HUES6 (cell line): ENCODE measurements around the gene REN.

Experiments
- H3K27ac ChIP-seq: 2 replicates; pipeline ENCODE4 v1.7.0; 2013; ENCODE audit warnings: low read depth, mild to moderate bottlenecking, low read length, inconsistent platforms
- H3K27me3 ChIP-seq: 2 replicates; pipeline ENCODE4 v1.6.1; 2013; ENCODE audit warnings: low read length; ENCODE audit not compliant: control insufficient read depth, insufficient read depth
- H3K36me3 ChIP-seq: 2 replicates; pipeline ENCODE4 v1.6.1; 2013; ENCODE audit warnings: low read length; ENCODE audit not compliant: control insufficient read depth, insufficient read depth
- H3K4me1 ChIP-seq: 2 replicates; pipeline ENCODE4 v1.6.1; 2013; ENCODE audit warnings: low read length; ENCODE audit not compliant: control insufficient read depth, insufficient read depth
- H3K4me3 ChIP-seq: 2 replicates; pipeline ENCODE4 v1.5.1; 2013; ENCODE audit warnings: low read depth, low read length
- H3K9ac ChIP-seq: one replicate; pipeline ENCODE4 v1.6.1; 2013; ENCODE audit warnings: mild to moderate bottlenecking, low read length
- H3K9me3 ChIP-seq: 2 replicates; pipeline ENCODE4 v1.6.1; 2013; ENCODE audit warnings: low read depth, low read length; ENCODE audit not compliant: control insufficient read depth, insufficient read depth

REN gene

DNA sequence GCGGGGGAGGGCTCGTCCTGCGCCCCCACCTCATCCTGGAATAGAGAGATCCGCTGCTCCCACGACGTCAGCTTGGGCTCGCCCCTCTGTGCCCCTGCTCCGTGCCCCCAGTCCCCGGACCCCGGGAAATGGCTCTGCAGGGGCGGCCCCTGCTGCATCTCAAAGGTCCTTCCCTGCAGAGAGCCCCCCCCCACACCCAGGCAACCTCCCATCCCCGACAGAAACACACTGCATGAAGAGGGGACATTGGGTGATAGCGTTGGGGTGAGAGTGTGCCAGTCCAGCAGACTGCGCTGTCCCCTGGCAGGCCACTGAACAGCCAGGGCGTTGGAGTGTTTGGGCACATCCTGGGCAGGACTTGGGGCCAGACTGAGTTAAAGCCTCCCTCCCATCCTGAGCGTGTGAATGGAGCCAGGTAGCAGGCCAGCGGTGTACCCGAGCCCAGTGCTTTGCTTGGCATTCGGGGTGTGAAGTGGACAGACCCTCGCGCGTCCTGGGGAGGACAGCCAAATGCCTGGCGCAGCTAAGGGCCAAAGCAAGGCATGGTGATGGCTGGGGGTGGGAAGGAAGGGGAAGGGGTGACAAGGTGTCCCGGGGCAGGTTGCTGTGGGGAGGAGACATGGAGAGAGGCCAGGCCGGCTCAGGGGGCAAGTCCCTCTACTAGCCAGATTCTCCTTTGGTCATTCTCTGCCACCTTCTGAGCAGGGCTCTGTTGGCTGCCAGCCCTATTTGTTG is 13.7 kb downstream of the REN start:
- Histone ChIP-seq H3K36me3 (no peaks in the 10 kb centered on the region), H3K4me3 (peak overlapping the region; percentile 81), H3K9ac (peak overlapping the region; percentile 70), H3K27me3 (peaks cover 11% of the 10 kb centered on the region), H3K27ac (no peak overlapping the region; the same call in 1 of the 2 replicates), H3K9me3 (no peaks in the 10 kb centered on the region), H3K4me1 (peaks cover 25% of the 10 kb centered on the region)

DNA sequence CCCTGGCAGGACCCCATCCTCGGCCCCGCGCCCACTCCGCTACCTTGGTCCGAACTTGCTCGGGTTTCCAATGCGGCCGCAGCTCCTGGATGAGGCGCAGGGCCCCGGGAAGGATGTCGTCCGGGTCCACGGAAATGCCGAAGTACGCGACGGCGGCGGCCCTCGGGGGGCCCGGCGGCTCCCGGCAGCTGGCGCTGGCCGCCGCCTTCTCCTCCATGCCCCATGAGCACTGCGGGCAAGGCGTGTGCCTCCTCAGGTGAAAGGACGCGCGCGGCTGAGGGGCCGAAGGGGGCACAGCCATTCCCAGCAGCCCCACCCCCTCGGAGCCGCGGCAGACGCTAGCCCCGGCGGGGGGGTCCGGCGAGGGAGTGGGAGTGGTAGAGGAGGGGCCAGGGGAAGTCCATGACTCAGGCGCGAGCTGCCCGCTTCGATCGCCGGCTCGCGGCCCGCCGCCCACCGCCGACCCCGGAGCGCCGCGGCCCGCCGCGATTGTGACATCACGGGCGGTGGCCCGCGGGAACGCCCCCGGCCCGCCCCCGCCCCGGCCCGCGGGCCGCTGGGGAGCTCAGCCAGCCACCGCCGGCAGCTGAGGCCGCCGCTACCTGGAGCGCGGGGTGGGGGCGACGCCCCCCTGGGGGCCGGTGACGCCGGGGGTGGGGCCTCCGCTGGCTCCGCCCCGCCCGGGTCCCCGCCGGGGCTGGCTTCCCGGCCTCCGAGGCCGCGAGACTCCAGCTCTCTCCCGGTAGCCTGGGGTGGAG is 14.4 kb downstream of the REN start, which contains the start of gene ETNK2:
Gene ETNK2, minus strand, starts transcription at position 493 of the 758 bp plus-strand sequence. Its CDS starts 192 bp downstream, at position 301.
- Histone ChIP-seq H3K9ac (peak within 1 kb of the TSS; percentile 70), H3K27me3 (peaks cover 11% of the 10 kb centered on the region), H3K4me3 (peak within 1 kb of the TSS; percentile 81), H3K36me3 (no peaks in the 10 kb centered on the region), H3K9me3 (no peaks in the 10 kb centered on the region), H3K27ac (no peak within 1 kb of the TSS; the same call in 1 of the 2 replicates), H3K4me1 (peaks cover 32% of the 10 kb centered on the region)

DNA sequence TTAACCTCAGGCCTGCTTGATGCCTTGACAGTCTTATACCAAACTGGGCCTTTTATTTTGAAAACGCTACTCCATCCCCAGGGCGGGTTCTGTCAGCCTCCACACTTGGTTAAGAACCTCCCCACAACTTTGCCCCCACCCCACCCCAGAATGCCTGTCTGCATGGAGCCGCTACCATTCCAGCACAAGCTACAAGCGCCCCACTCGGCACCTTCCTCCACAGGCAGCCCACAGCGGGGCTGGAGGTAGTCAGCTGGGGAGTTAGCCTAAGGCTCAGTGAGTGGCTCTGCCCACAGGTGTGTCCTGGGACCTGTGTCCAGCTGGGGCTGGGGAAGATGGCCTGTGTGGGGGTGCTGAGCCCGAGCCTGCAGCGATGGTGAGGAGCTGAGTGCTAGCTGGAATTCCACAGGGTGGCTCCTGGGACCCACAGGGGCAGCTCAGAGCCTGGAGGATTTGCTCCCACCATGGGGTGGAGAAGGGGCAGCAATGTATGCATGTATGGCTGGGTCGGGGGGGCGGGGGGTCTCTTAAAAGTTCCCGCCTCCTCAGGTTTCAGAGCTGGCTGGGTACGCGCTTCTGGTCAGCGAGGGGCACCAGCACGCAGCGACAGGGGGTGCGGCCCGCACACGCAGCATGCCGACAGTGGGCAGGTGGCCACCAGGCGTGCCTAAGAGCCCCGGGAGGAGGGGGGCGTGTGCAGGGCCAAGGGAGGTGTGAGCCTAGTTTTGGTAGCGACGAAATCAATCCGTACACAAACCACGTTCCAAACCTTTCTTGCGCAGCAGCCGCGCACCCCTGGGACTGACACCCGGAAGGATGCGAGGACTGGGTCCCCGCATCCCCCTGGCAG is 15.2 kb downstream of the REN start:
- peak overlapping the region; percentile 81 for H3K4me3 ChIP-seq
- peak overlapping the region; percentile 66 for H3K9ac ChIP-seq
- H3K27me3 ChIP-seq: peaks cover 11% of the 10 kb centered on the region
- no peaks in the 10 kb centered on the region for H3K9me3 ChIP-seq
- H3K27ac ChIP-seq: no peak overlapping the region
- no peaks in the 10 kb centered on the region for H3K36me3 ChIP-seq
- peaks cover 35% of the 10 kb centered on the region for H3K4me1 ChIP-seq

DNA sequence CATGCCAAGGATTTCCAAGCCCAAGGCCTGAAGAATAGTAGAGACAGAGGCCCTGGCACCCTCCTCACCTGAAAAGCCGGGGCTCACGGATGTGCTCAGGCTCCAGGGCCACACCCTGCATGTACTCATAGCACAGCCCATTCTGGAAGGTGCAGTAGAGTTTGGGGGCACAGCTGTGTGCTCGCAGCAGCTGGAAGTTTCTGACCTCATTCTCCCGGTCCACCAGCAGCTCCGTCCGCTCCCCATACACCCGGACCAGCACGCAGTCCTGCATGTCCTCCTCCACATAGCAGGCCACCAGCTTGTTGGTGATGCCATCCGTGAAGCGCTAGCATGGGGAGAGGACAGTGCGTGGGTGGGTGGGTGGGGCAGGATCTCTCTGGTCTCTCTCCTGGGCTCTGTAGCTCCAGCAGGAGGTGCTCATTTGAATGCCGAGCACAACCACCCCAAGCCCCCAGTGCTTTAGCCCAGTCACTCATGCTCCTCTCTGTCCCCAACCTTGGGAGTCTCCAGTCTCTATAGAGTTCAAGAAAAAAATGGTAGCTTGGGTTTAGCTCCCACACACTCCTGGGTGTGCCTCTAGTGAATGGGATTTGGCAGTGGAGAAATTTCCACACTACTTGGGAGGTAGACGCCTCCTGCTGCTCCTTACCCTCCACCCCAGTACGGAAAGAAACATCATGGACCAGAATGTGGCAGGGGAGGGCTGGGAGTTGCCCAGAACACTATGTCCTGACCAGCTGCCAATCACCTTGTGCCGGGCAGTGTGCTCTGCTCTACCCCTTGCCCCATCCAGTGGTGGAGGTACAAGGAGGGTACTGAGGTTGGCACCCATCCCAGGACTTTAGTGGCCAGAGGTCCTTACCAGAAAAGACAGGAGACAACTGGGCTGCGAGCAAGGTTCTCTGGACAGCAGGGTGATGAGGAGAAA is 16.2 kb downstream of the REN start:
- no peak overlapping the region for H3K27ac ChIP-seq
- peak overlapping the region; percentile 81; the same call in 1 of the 2 replicates for H3K4me3 ChIP-seq
- H3K36me3 ChIP-seq: no peaks in the 10 kb centered on the region
- H3K9me3 ChIP-seq: no peaks in the 10 kb centered on the region
- H3K27me3 ChIP-seq: peaks cover 11% of the 10 kb centered on the region
- H3K4me1 ChIP-seq: peaks cover 35% of the 10 kb centered on the region
- H3K9ac ChIP-seq: no peak overlapping the region

DNA sequence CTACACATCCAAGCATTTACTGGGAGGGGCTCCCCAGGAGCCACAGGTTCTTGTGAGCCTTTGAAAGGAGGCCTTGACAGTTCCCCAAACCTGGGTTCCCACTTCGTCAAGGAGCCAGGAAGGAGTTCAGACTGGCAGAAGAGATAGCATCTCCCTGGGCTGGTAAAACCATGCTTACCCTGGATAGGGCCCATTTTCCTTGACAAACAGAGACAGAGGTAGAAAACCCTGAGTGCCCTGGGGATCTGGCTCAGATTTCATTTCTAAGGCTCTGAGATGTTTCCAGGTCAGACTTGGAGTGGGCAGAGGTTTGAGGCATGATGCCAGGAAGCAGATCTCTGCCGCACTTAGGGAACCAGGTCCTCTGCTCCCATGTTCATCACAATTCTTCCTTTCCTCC is 17.0 kb downstream of the REN start:
- no peak overlapping the region for H3K4me3 ChIP-seq
- peaks cover 11% of the 10 kb centered on the region for H3K27me3 ChIP-seq
- H3K36me3 ChIP-seq: no peaks in the 10 kb centered on the region
- H3K9me3 ChIP-seq: no peaks in the 10 kb centered on the region
- no peak overlapping the region for H3K27ac ChIP-seq
- H3K4me1 ChIP-seq: peaks cover 35% of the 10 kb centered on the region
- H3K9ac ChIP-seq: no peak overlapping the region

DNA sequence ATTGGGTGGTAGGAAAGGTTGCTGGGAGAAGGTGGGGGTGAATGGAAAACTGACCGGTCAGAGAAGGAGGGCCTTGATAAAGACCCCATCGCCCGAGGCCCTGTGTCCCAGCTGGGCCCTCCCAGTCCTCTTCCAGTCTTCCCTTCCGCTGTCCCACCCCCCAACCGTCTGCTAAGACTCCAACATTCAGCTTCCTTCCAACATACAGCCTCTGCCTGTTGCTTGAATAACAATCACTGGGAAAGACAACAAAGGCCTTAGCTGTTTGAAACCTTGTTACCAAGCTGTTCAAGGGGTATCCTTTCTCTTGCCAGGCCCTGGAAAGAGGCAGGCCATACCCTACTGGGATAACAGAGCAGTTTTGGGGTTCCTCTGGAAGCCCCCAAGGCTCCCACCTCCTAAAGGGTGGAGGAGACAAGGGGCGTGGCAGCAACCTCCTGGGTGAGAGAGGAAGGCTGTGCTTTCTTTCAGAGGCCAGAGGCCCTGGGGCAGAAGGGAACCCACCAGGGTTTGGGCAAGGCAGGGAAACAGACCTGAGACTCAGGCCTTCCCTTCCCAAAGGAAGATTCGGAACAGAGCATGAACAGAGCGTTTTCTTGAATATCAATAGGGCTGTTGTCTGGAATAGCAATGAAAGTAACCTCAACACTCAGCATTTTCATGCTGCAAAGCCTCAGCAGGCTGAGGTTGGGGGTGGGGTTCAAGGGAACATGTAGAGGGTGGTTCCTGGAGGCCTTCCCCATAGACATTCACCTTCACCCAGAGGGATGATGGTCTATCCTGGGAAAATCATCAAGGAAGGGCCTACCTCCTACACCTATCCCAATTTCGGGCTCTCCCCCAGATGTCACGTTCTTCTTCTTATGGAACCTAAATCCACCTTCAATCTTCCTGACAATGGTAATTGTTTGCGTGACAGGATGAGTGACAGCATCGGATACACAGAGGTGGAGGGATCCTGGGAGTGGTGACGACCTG is 18.4 kb downstream of the REN start:
- peaks cover 1% of the 10 kb centered on the region; the same call in 1 of the 2 replicates for H3K36me3 ChIP-seq
- peak overlapping the region; percentile 18 for H3K9ac ChIP-seq
- peaks cover 35% of the 10 kb centered on the region for H3K4me1 ChIP-seq
- H3K27ac ChIP-seq: 0 out of 2 replicates have a peak overlapping the region, but pooled peaks have one; percentile 20
- H3K27me3 ChIP-seq: peaks cover 8% of the 10 kb centered on the region
- no peaks in the 10 kb centered on the region for H3K9me3 ChIP-seq
- peak overlapping the region; percentile 17 for H3K4me3 ChIP-seq

DNA sequence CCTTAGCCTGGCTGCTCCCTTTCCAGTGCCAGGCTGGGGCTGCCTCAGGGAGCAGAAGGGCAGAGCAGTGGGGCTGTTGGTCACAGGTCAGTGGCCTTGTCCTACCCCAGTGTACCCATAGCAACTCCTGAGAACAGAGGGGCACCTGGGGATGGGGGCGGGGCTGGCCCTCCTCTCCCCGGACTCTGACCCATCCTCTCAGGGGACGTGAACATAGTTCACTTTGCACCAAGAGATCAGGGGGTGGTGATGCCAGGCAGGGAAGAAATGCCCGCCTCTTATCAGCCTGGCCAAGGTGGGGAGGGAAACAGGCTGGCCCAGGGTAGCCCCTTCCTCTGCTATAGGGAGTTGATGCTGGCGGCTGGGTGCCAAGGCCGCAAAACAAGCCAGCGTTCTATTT is 19.2 kb downstream of the REN start:
- Histone ChIP-seq H3K4me1 (peaks cover 31% of the 10 kb centered on the region), H3K36me3 (peaks cover 2% of the 10 kb centered on the region; the same call in 1 of the 2 replicates), H3K9ac (no peak overlapping the region), H3K9me3 (no peaks in the 10 kb centered on the region), H3K4me3 (0 out of 2 replicates have a peak overlapping the region, but pooled peaks have one; percentile 17), H3K27me3 (peaks cover 5% of the 10 kb centered on the region), H3K27ac (0 out of 2 replicates have a peak overlapping the region, but pooled peaks have one; percentile 20)

DNA sequence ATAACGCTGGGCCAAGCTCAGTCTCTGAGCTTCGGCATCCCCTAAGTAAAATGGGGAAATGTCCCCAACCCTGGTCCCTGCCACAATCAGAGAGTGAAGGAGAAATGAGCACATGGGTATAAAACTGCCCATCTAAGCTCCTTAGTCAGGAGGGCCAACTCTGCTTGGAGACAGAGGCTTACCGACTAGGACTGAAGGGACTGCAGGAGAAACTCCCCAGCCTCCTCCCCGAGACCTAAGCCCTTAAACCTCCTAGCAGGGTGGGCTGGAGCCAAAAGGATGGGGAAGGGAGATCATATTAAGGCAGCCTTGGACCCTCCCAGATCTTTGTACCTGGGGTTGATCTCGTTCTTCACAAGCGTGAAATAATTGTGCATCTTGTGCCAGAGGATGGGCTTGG is 19.8 kb downstream of the REN start:
- no peaks in the 10 kb centered on the region for H3K9me3 ChIP-seq
- H3K9ac ChIP-seq: no peak overlapping the region
- H3K27me3 ChIP-seq: peaks cover 2% of the 10 kb centered on the region
- H3K4me3 ChIP-seq: no peak overlapping the region
- H3K27ac ChIP-seq: no peak overlapping the region
- peaks cover 31% of the 10 kb centered on the region for H3K4me1 ChIP-seq
- H3K36me3 ChIP-seq: peaks cover 2% of the 10 kb centered on the region; the same call in 1 of the 2 replicates

DNA sequence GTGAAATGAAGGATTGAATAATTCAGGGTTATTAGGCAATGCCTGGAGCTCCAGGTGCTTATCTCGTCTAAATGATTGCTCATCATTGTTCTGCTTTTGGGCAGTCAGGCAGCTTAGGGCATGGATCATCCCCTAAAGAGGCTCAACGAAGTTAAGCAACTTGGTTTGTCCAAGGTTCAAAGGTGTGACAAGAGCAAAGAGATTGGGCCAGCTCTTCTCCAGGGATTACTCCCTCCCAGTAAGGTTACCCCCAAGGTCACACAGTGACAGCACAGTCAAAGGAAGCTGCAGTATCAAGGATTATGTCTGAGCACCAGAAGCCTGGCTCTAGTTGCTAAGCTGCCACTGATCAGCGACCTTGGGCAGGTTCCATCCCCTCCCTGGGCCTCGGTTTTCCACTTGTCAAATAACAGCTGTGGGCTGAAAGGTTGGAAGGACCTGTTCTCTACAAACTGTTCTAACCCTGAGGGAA is 21.1 kb downstream of the REN start:
- Histone ChIP-seq H3K27me3 (no peaks in the 10 kb centered on the region), H3K9me3 (no peaks in the 10 kb centered on the region), H3K4me1 (peaks cover 26% of the 10 kb centered on the region), H3K36me3 (peaks cover 2% of the 10 kb centered on the region; the same call in 1 of the 2 replicates), H3K4me3 (no peak overlapping the region), H3K27ac (no peak overlapping the region), H3K9ac (no peak overlapping the region)
